GM19468 (cell line): ENCODE data around the gene ATP5PB.

Experiments used
- ATAC-seq: cut with Tn5 transposase; IDR thresholded peaks from one replicate; pipeline ENCODE4 v1.9.1; 2021; ENCODE audit warnings: mild to moderate bottlenecking, moderate library complexity, moderate number of reproducible peaks; ENCODE audit not compliant: unreplicated experiment; ENCODE audit errors: extremely low read depth

Gene ATP5PB

DNA sequence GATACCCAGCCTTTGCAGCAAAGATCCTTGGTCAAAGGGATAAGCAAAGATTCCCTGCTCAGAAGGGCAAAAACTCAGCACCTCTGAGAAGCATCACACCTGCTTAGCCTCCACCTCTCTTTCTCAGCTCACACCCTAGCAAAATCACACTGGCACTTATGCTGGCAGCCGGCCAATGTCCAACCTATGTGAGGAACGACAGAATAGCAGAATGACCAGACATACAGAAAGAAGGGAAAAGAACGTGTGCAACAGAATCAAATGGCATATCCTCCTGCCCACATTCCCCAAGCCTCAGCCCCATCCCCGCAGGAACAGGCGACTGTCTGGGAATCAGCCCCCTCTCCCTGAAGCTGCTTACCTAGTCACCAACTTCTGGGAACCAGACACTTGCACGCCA lies 54.8 kb downstream of the ATP5PB start:
- ATAC-seq, result no peak

DNA sequence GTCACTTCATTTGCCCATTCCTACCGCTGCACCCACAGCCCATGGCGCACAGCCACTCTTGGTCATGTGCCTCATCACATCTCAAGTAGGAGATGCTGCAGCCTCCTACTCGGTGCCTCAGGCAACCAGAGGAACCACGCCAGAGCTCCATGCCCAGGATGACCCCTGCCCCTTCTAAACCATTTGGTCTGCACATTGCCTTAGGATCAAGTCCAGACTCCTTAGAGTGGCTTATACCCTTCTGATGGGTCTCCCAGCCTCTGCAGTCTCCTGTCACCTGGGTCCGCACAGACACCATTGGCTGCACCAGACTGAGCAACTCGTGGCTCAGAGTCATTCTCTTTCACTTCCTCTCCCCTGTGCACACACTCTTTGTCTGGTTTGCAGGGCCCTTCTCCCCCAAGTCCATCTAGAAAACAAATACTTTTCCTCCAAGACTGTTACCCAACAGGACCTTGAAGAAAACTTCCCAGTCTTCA lies 56.4 kb downstream of the ATP5PB start:
- ATAC-seq, result peak; percentile 18

DNA sequence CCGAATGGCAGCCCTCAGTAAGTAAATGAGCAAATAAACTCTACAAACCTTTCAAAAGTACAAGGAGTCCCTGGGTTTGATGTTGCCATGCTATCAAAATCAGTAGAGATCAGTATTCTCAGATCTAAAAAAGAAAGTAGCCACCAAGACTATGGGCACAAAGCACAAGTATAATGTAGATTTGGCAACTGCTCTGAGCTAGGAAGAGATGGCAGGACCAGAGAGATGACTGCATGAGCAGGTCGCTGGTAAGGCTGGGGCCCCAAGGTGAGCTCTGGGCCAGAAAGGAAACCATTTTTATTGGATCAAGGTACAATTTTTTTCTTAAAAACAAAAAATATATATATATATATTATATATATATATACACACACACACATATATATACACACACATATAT lies 57.3 kb downstream of the ATP5PB start:
- ATAC-seq, result no peak

DNA sequence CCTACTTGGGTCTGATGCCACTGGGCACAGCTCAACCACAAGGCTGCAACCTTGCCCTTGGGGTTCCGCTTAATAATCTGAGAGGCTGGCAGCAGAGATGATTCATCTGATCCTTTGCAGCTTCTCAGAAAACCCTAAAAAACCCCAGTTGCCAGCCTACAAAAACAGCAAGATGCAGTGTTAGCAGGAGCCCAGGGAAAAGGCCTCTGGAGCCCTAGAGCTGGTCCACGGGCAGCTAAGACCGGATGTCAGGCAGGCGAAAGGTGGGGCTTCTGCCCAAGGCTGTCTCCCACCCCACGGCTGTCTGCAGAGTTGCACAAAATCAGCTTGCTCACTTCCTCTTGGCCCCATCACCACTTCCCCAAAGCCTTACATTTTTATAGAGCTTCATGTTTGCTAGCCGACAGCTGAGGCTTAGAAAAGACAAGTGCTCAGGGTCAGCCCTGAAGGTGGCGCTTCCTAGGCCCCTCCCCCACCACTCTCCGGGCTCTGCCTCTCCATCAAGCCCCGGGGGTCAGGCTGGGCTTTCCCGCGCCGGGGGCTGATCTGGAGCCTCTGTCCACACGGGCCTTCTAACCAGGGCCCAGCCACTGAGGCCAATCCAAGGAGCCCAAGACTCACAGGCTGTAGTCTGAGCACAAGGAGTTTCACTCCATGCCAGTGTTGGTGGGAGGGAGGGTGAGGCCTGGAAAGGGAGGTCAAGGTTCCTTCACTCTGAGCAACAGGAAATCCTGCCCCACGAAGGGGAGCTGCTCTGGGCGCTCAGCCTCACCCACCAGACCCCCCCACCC lies 58.3 kb downstream of the ATP5PB start:
- ATAC-seq, result peak; percentile 52

DNA sequence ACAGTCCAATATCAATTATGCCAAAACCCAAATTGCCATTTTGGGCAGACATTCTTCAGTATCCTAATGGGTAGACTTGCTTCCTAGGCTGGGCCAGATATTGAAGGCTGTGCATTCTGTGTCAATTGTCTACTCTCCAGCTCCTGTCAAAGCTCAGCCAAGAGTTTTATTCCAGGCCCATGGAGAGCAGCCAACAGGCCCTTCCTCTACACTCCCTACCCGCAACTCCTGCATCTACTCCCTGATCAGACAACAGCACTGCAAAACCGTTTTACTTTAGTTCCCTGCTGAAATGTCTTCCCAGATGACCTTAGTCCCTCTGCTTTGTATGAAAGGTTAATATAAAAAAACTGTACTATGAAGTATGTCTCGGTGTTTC lies 60.7 kb downstream of the ATP5PB start:
- ATAC-seq, result no peak

DNA sequence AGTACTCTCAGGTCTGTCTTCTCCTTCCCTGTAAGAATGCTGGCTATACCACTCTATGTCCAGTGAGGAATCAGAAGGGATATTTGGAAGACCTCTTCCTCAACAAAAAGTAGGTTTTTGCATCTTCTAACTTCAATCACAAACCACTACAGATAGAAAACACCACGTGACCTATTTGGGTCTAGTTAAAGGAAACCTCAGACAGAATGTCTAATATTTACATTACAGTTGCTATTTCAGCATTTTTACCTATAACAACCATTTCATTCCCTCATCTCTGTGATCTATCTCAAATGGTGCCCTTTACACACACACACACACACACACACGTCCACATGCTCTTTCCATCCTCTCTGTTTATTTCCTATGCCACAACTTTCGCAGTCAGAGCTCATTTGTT lies 62.1 kb downstream of the ATP5PB start:
- ATAC-seq, result no peak
